Adipocyte (in vitro differentiated cells): Measurements from ENCODE around the gene SNW1.
"Not testable (repeated sequence)": the region's sequence is repeated elsewhere in the genome, so short reads cannot be mapped to it uniquely, and the experiment has no call there.

Source experiments
- DNase-seq: peaks from one replicate; pipeline ENCODE4 v3.0.0-alpha.2; 2015; ENCODE audit warnings: low read depth
- H3K27me3 ChIP-seq: replicated peaks from 2 replicates; pipeline ENCODE4 v1.7.0; 2013; ENCODE audit warnings: mild to moderate bottlenecking, low read length, moderate library complexity; ENCODE audit not compliant: control insufficient read depth, insufficient read depth
- H3K36me3 ChIP-seq: 2 replicates; pipeline ENCODE4 v1.7.0; 2013; ENCODE audit warnings: low read length, mild to moderate bottlenecking, moderate library complexity; ENCODE audit not compliant: control insufficient read depth, insufficient read depth, severe bottlenecking
- H3K4me1 ChIP-seq: 2 replicates; pipeline ENCODE4 v1.7.0; 2013; ENCODE audit warnings: mild to moderate bottlenecking, low read length, moderate library complexity; ENCODE audit not compliant: control insufficient read depth, insufficient read depth
- H3K4me3 ChIP-seq: 2 replicates; pipeline ENCODE4 v1.7.0; 2013; ENCODE audit warnings: mild to moderate bottlenecking, low read length, moderate library complexity
- H3K9ac ChIP-seq: 2 replicates; pipeline ENCODE4 v1.7.0; 2013; ENCODE audit warnings: mild to moderate bottlenecking, low read length, moderate library complexity
- H3K9me3 ChIP-seq: 2 replicates; pipeline ENCODE4 v1.7.0; 2013; ENCODE audit warnings: mild to moderate bottlenecking, low read length, moderate library complexity; ENCODE audit not compliant: control insufficient read depth

SNW1 gene

DNA sequence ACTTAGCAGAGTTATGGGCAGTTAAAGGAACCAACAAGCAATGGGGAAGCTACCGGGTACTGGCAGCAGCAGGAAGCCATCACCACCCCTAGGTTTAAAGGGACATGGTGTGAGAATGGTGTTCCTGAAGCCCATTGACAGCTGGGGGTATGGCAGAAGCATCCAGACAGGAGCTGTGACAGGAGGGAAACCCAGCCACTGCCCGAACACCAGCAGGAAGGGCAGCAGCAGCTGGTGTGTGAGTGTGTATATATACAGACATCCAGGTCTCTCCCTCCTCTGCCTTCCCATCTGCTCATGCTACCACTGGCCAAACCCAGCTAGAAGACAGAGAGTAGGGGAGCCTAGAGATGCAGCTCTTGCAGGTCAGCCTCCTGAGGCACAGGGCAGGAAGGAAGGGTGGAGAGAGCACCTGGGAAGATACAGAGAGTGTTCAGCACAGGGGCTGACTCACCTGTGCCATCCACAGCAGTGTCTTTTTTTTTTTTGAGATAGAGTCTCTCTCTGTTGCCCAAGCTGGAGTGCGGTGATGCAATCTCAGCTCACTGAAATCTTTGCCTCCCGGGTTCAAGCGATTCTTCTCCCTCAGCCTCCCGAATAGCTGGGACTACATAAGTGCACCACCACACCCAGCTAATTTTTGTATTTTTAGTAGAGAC is 29.7 kb upstream of the SNW1 start:
- Histone ChIP-seq H3K36me3 (no peaks in the 10 kb centered on the region), H3K4me1 (peaks cover 3% of the 10 kb centered on the region), H3K27me3 (peaks cover 13% of the 10 kb centered on the region), H3K9ac (no peak overlapping the region), H3K9me3 (no peaks in the 10 kb centered on the region), H3K4me3 (no peak overlapping the region)
- DNase-seq, result no peak

DNA sequence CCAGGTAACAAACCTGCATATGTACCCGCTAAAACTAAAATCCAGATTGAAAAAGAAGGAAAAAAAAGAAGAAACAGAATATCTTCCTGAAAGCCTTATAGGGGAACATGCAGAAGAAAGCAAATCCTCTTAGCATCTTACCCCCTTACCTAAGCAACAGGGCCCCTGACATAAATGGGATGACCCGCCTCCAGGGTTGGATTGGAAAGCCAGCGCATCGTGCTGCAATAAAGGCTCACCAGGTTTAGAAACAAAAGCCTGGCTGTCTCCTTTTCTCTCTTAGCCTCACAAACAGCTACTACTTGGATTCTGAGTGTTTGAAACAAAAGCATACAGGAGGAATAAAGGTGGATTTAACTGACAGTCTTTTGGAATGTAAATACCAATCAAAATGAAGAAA is 25.2 kb upstream of the SNW1 start:
- Histone ChIP-seq H3K9ac (no peak overlapping the region), H3K4me3 (no peak overlapping the region), H3K36me3 (no peaks in the 10 kb centered on the region), H3K27me3 (peaks cover 11% of the 10 kb centered on the region), H3K4me1 (peaks cover 4% of the 10 kb centered on the region), H3K9me3 (no peaks in the 10 kb centered on the region)
- no peak for DNase-seq

DNA sequence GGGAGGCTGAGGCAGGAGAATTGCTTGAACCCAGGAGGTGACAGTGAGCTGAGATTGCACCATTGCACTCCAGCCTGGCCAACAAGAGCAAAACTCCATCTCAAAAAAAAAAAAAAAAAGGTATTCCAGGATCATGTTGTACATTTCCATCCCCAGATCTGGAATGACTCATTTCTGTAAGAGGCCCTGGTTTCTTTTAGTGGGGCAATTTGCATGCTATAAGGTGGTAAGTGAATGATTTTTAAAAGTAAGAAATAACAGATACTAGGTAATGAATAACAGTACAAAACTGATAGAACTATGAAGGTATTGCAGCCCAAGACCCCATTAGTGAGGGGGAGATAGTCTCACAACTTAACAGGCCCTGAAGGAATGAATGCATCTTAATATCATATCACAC is 21.2 kb upstream of the SNW1 start:
- Histone ChIP-seq H3K27me3 (no peaks in the 10 kb centered on the region), H3K4me1 (peaks cover 4% of the 10 kb centered on the region), H3K36me3 (no peaks in the 10 kb centered on the region), H3K9ac (no peak overlapping the region), H3K9me3 (no peaks in the 10 kb centered on the region), H3K4me3 (no peak overlapping the region)
- peak; percentile 25 for DNase-seq

DNA sequence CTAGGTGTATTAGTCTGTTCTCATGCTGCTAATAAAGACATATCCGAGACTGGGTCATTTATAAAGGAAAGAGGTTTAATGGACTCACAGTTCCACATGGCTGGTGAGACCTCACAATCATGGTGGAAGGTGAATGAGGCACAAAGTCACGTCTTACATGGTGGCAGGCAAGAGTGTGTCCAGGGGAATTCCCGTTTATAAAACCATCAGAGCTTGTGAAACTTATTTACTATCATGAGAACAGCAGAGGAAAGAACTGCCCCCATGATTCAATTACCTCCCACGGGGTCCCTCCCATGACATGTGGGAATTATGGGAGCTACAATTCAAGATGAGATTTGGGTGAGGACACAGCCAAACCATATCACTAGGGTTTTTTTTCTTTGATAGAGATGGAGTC is 13.0 kb upstream of the SNW1 start:
- H3K9ac ChIP-seq, H3K36me3 ChIP-seq, H3K4me1 ChIP-seq, H3K4me3 ChIP-seq, H3K9me3 ChIP-seq, DNase-seq, H3K27me3 ChIP-seq: not testable (repeated sequence)

DNA sequence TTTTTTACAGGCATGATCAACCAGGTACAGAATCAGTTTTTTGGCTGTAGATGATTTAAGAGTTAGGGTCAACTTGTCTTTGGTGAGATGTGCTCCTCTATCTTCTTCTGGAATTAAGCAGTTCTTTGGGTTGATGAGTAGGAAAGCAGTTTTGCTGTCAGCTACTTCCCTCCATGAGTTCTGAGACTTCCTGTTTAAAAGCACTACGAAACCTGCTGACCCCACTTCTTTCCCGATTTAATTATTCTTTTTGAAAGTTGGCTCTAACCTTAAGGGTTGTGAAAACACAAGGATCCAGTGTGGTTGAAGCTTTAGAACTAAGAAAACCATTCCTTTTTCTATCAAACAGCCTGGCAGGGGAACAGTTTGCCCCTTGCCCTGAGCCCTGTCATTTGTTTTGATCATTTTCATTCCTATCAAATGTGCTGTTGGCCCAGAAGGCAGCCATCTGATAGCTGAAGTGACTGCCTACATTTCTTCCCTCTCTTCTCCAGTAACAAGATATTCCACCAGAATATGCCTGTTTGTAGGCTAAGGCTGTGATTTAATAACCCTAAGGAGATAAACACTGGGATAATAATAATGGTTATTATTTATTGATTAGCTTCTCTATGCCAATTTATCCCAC is 7.6 kb upstream of the SNW1 start:
- H3K27me3 ChIP-seq, H3K4me3 ChIP-seq: not testable (repeated sequence)

DNA sequence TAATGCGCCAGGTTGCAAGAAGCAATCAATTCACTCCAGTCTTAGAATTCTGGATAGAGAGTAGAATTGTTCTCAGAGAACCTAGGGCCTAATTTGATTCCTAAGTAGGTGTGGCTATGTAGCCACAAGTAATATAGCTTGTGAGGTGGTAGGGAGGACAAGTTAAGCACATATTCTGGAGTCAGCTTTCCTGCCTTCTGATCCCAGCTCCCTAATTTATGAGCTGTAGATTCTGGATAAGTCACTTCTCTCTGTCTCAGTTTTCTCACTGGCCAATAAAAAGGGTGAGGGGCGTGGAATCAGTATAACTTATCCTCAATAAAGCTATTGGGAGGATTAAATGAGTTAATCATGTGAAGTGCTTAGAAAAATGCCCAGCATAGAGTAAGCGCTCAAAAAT is 3.0 kb upstream of the SNW1 start:
- DNase-seq, result no peak
- H3K9me3 ChIP-seq, result no peaks in the 10 kb centered on the region

More for the DNA sequence above, 7.6 kb upstream of the SNW1 start:
- H3K9ac ChIP-seq, H3K4me1 ChIP-seq, DNase-seq, H3K9me3 ChIP-seq, H3K36me3 ChIP-seq: not testable (repeated sequence)

DNA sequence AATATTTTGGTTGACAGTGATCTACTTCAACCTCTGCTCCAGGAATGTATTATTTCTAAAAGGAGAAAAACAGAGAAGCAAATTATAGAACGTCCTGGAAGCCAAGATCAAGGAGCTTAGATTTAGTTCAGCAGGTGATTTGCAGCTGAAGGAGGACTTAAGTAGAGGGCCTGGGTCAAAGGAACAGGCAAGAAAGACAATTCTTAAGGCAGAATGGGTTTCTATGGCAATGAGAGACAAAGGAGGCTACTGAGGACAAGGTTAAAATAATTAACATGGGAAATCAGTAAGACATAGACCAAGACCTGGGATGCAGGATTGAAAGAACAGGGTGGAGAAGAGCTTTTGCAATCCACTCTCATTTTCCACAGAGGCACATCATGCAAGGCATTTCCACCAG is 2.4 kb upstream of the SNW1 start:
- H3K4me3 ChIP-seq, result no peak overlapping the region
- DNase-seq, result no peak
- no peaks in the 10 kb centered on the region for H3K9me3 ChIP-seq
- H3K36me3 ChIP-seq, result no peaks in the 10 kb centered on the region
- H3K4me1 ChIP-seq, result peaks cover 15% of the 10 kb centered on the region
- no peaks in the 10 kb centered on the region for H3K27me3 ChIP-seq
- H3K9ac ChIP-seq, result no peak overlapping the region

More for the DNA sequence above, 3.0 kb upstream of the SNW1 start:
- Histone ChIP-seq H3K27me3 (no peaks in the 10 kb centered on the region), H3K4me3 (no peak overlapping the region), H3K4me1 (peaks cover 18% of the 10 kb centered on the region), H3K9ac (no peak overlapping the region), H3K36me3 (no peaks in the 10 kb centered on the region)

DNA sequence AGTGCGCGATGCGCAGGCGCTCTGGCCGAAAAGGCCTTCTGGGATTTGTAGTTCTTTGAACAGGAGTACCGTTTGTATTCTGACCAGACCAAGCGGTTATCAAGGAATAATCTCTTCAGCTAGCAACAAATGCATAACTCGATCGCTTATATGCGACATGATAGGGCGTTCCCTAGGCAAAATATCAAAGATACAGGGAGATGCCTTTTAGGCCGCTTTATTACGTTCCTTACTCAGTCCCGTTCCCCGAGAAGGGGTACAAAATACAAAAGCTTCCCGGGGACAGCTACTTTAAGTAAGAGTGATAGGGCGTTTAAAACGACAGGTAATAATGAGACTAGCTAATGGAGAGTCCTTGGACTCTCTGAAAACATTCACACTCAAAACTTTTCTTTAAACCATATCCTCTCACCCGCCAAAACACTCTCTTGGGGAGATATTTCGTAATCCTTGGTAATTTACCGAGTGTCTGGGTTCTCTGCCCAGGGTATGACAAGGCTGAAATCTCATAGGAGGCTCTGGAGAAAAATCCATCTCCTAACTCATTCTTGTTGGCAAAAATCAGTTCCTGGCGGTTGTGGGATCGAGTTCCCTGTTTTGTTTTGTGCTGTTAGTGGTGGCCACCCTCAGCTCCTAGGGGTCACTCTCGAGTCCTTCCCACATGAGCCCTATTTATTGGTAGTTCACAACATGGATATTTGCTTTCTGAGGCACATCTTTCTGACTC is 412 bp upstream of the SNW1 start:
- Histone ChIP-seq H3K36me3 (no peaks in the 10 kb centered on the region), H3K9ac (peak overlapping the region; percentile 96), H3K27me3 (no peaks in the 10 kb centered on the region), H3K4me1 (peaks cover 15% of the 10 kb centered on the region), H3K9me3 (no peaks in the 10 kb centered on the region), H3K4me3 (peak overlapping the region; percentile 94)
- peak; percentile 99 for DNase-seq

DNA sequence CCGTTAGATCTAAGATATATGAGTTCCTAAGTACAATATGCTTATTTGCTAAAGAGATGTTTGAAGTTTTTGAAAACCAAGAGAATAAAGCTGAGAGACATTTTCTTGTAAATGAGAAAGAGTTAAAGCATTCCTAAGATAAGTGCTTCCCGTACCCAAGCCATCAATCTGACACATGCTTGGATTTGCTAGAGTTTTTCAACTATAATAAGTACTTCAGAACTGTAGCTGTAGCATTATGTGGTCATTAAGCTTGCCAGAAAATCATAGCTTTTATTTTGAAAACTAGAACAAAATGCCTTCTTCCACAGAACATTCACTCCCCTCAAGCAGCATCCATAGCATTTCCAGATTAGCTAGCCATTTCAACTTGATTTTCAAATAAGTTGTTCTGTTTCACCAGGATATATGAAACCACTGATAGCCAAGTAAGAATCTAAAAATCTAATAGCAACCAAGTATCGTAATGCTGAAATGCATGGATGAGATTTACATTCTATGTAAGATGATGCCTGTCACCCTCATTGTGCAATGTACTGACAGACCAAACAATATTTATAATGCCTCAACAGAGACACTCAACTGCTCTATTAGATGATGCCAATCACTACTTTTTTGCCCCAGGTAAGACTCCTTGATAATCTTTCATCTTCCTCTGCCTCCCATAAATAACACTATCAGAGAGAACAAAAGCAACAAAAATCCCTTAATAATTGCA is 8.0 kb downstream of the SNW1 start:
- Histone ChIP-seq H3K9me3 (no peaks in the 10 kb centered on the region), H3K4me3 (no peak overlapping the region), H3K36me3 (peaks cover 62% of the 10 kb centered on the region), H3K27me3 (no peaks in the 10 kb centered on the region), H3K9ac (no peak overlapping the region), H3K4me1 (no peaks in the 10 kb centered on the region)
- no peak for DNase-seq

DNA sequence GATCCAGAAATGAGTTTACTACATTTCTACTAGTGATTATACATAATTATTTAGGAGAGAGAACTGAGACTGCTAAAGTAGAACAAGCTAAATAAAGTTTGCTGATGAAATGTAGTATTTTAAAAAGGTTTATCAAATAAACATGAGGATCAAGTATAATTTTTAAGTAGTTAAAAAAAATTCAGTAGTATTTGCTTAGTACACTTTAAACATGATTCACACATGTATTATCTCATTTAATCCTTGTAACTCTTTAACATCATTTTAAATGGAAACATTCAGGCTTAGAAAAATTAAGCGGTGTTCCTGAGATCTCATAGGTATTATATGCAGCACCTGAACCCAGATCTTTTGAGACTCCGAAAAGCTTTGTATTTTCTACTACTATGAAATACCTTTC is 8.7 kb downstream of the SNW1 start:
- Histone ChIP-seq H3K9me3 (no peaks in the 10 kb centered on the region), H3K27me3 (no peaks in the 10 kb centered on the region), H3K4me1 (no peaks in the 10 kb centered on the region), H3K9ac (no peak overlapping the region), H3K36me3 (peaks cover 64% of the 10 kb centered on the region), H3K4me3 (no peak overlapping the region)
- DNase-seq, result no peak

DNA sequence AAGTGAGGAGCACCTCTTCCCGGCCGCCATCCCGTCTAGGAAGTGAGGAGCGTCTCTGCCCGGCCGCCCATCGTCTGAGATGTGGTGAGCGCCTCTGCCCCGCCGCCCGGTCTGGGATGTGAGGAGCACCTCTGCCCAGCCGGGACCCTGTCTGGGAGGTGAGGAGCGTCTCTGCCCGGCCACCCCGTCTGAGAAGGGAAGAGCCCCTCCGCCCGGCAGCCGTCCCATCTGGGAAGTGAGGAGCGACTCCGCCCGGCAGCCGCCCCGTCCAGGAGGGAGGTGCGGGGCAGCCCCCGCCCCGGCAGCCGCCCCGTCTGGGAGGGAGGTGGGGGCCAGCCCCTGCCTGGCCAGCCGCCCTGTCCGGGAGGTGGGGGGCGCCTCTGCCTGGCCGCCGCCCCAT is 13.5 kb downstream of the SNW1 start:
- H3K36me3 ChIP-seq, result peaks cover 58% of the 10 kb centered on the region
- H3K9me3 ChIP-seq, H3K27me3 ChIP-seq, H3K4me3 ChIP-seq, H3K4me1 ChIP-seq, DNase-seq, H3K9ac ChIP-seq: not testable (repeated sequence)
